H1 (cell line): ENCODE results near the gene UFM1. TPM values are rescaled to one million over a fixed set of nuclear protein-coding genes. Genes with fewer than 3 reads are reported as not detected.

Experiments used
- BACH1 ChIP-seq: IDR thresholded peaks from 2 replicates; pipeline ENCODE4 v1.6.1; 2012; ENCODE audit warnings: low read length, improper control_type of control experiment
- CEBPB ChIP-seq: IDR thresholded peaks from 2 replicates; pipeline ENCODE4 v1.6.1; 2012; ENCODE audit warnings: low read depth, low read length
- SIN3A ChIP-seq, 2 experiments: IDR thresholded peaks in 1 of 2; conservative IDR thresholded peaks in 1 of 2; 2 replicates each; pipeline ENCODE4 v1.6.1; 2011 to 2012; ENCODE audit warnings: low read length in 2 of 2, improper control_type of control experiment in 1 of 2, low read depth in 1 of 2, mild to moderate bottlenecking in 1 of 2
- SIRT6 ChIP-seq: IDR thresholded peaks from one replicate; pipeline ENCODE4 v1.7.1; 2012; ENCODE audit warnings: low read length, inconsistent platforms
- TBP ChIP-seq: IDR thresholded peaks from 2 replicates; pipeline ENCODE4 v1.6.1; 2011; ENCODE audit warnings: low read depth, low read length, improper control_type of control experiment
- polyA plus RNA-seq, 7 experiments: library from polyadenylated mRNA; depleted of rRNA in 3 of 7; stranded (reverse) in 5 of 7; unstranded in 2 of 7; fragments of >200 nt in 5 of 7; fragments of 200-250 nt in 2 of 7; gene quantifications; 1 replicate in 5 of 7; 2 replicates in 1 of 7; 4 replicates in 1 of 7; pipeline versions ENCODE4 v1.2.1 to v1.2.3, GENCODE V29; 2011 to 2013; ENCODE audit warnings: missing spikeins in 2 of 7, mixed read lengths in 2 of 7
- total RNA-seq: library from RNA; stranded (reverse); fragmentation: NEBNext Ultra II Directional; extraction: Animal tissue kit (Norgen Biotek cat#: 25700); gene quantifications from 2 replicates; pipeline ENCODE4 v1.2.1, GENCODE V29; 2021

Gene UFM1
- total and polyA plus RNA-seq, 2 of the 8 experiments (the other 6 are each of a cell fraction or from before 2014, with no cell fraction given): 16.0 to 34.3 TPM

DNA sequence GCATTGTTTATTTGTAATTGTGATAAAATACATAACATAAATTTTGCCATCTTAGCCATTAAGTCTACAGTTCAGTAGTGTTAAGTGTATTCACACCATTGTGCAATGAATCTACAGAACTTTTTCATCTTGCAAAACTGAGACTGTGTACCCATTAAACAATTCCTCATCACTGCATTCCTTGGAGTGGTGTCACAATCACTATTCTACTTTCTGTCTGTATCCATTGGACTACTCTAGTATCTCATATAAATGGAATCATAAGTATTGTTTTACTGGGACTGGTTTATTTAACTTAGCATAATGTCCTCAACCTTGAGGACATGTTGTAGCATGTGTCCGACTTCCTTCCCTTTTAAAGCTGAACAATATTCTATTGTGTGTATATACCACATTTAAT is 36.8 kb downstream of the UFM1 start (continued):
- TF ChIP-seq TBP (no peak), SIRT6 (no peak), CEBPB (no peak), SIN3A (conservative IDR thresholded peaks at IDR 0.05 in 1 of 2, IDR thresholded peaks at IDR 0.05 in 1 of 2; ENCODE audit: low read depth in 1 of 2, low read length in 2 of 2) (no peak), BACH1 (no peak)
- TF ChIP-seq, all 59 proteins: peak for 0
